WTC11 (cell line): Measurements from ENCODE around the gene FEM1C.

Experiments
- CTCF ChIP-seq: fragments of 200-600 bp; IDR thresholded peaks from 2 replicates; pipeline ENCODE4 v1.8.0; 2022; ENCODE audit warnings: antibody characterized with exemption
- ERG ChIP-seq: fragments of 250-450 bp; sonication (Bioruptor Pico); IDR thresholded peaks from 2 replicates; pipeline ENCODE4 v1.8.0; 2021; ENCODE audit warnings: mild to moderate bottlenecking
- NR2C2 ChIP-seq: sonication (generic); formaldehyde crosslinking; IDR thresholded peaks from 2 replicates; pipeline ENCODE4 v1.8.0; 2022; ENCODE audit warnings: mild to moderate bottlenecking, missing genetic modification reagents
- PRRX2 ChIP-seq: fragments of 250-450 bp; sonication (Bioruptor Pico); IDR thresholded peaks from 2 replicates; pipeline ENCODE4 v1.8.0; 2021; ENCODE audit warnings: mild to moderate bottlenecking
- ZBTB21 ChIP-seq: sonication (generic); formaldehyde crosslinking; IDR thresholded peaks from 2 replicates; pipeline ENCODE4 v1.8.1; 2023; ENCODE audit warnings: mild to moderate bottlenecking, missing genetic modification reagents, borderline replicate concordance
- TF ChIP-seq, protein P1 (sequence below): sonication (generic); formaldehyde crosslinking; IDR thresholded peaks from 2 replicates; pipeline ENCODE4 v1.8.0; 2022; ENCODE audit warnings: missing genetic modification reagents

GRCh38 chr5:115520191-115520590 is 24.4 kb downstream of the FEM1C start:
- TF ChIP-seq NR2C2, result no peak
- no peak for TF ChIP-seq CTCF
- TF ChIP-seq PRRX2 (CRISPR knock-in tag), result no peak
- TF ChIP-seq, protein P1, sequence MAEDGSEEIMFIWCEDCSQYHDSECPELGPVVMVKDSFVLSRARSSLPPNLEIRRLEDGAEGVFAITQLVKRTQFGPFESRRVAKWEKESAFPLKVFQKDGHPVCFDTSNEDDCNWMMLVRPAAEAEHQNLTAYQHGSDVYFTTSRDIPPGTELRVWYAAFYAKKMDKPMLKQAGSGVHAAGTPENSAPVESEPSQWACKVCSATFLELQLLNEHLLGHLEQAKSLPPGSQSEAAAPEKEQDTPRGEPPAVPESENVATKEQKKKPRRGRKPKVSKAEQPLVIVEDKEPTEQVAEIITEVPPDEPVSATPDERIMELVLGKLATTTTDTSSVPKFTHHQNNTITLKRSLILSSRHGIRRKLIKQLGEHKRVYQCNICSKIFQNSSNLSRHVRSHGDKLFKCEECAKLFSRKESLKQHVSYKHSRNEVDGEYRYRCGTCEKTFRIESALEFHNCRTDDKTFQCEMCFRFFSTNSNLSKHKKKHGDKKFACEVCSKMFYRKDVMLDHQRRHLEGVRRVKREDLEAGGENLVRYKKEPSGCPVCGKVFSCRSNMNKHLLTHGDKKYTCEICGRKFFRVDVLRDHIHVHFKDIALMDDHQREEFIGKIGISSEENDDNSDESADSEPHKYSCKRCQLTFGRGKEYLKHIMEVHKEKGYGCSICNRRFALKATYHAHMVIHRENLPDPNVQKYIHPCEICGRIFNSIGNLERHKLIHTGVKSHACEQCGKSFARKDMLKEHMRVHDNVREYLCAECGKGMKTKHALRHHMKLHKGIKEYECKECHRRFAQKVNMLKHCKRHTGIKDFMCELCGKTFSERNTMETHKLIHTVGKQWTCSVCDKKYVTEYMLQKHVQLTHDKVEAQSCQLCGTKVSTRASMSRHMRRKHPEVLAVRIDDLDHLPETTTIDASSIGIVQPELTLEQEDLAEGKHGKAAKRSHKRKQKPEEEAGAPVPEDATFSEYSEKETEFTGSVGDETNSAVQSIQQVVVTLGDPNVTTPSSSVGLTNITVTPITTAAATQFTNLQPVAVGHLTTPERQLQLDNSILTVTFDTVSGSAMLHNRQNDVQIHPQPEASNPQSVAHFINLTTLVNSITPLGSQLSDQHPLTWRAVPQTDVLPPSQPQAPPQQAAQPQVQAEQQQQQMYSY, result no peak
- TF ChIP-seq ERG (CRISPR knock-in tag), result no peak
- no peak for TF ChIP-seq ZBTB21 (CRISPR knock-in tag)
